ENCODE measurements around the gene CACNA2D2. TPM values are rescaled to one million over a fixed set of nuclear protein-coding genes. Genes with fewer than 3 reads are reported as not detected.

CACNA2D2 gene
- total and polyA plus RNA-seq, 2 of the 13 experiments (the other 11 are each of a cell fraction or from before 2014, with no cell fraction given), result not detected

DNA sequence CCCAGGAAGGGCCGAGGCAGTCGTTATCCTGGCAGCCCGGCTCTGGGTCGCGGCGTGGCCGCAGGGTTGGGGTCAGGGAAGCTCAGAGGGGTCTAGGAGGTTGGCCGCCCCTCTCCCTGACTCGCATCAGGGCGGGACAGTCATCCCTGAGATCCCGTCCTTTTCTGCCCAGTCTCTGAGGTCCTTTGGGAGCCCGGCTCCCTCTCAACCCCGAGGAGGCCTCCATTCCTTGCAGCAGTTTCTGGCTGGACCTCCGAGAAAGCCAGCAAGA lies 181.4 kb downstream of the CACNA2D2 start (continued):
- TF ChIP-seq, protein P1, sequence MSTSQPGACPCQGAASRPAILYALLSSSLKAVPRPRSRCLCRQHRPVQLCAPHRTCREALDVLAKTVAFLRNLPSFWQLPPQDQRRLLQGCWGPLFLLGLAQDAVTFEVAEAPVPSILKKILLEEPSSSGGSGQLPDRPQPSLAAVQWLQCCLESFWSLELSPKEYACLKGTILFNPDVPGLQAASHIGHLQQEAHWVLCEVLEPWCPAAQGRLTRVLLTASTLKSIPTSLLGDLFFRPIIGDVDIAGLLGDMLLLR (CRISPR knock-in tag; IDR thresholded peaks at IDR 0.05), result no peak
- peak in 1 of 2 experiments; percentile 74; a peak in 2 of 4 replicates for TF ChIP-seq POLR2A (IDR thresholded peaks at IDR 0.05; ENCODE audit: insufficient read depth in 1 of 2, low read depth in 2 of 2, low read length in 2 of 2)
- TF ChIP-seq RFX1 (IDR thresholded peaks at IDR 0.05), result no peak
- no peak for TF ChIP-seq REL (CRISPR knock-in tag; conservative IDR thresholded peaks at IDR 0.05)
- TF ChIP-seq, protein P2, sequence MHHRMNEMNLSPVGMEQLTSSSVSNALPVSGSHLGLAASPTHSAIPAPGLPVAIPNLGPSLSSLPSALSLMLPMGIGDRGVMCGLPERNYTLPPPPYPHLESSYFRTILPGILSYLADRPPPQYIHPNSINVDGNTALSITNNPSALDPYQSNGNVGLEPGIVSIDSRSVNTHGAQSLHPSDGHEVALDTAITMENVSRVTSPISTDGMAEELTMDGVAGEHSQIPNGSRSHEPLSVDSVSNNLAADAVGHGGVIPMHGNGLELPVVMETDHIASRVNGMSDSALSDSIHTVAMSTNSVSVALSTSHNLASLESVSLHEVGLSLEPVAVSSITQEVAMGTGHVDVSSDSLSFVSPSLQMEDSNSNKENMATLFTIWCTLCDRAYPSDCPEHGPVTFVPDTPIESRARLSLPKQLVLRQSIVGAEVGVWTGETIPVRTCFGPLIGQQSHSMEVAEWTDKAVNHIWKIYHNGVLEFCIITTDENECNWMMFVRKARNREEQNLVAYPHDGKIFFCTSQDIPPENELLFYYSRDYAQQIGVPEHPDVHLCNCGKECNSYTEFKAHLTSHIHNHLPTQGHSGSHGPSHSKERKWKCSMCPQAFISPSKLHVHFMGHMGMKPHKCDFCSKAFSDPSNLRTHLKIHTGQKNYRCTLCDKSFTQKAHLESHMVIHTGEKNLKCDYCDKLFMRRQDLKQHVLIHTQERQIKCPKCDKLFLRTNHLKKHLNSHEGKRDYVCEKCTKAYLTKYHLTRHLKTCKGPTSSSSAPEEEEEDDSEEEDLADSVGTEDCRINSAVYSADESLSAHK (CRISPR knock-in tag; IDR thresholded peaks at IDR 0.05; ENCODE audit: borderline replicate concordance), result no peak
- TF ChIP-seq XBP1 (CRISPR knock-in tag; IDR thresholded peaks at IDR 0.05), result no peak
- no peak for TF ChIP-seq TEAD3 (CRISPR knock-in tag; optimal IDR thresholded peaks at IDR 0.05; ENCODE audit: borderline replicate concordance)
- TF ChIP-seq NPAS2 (CRISPR knock-in tag; IDR thresholded peaks at IDR 0.05; ENCODE audit: borderline replicate concordance), result no peak
- TF ChIP-seq ZNF230 (CRISPR knock-in tag; IDR thresholded peaks at IDR 0.05), result no peak
- TF ChIP-seq, protein P3, sequence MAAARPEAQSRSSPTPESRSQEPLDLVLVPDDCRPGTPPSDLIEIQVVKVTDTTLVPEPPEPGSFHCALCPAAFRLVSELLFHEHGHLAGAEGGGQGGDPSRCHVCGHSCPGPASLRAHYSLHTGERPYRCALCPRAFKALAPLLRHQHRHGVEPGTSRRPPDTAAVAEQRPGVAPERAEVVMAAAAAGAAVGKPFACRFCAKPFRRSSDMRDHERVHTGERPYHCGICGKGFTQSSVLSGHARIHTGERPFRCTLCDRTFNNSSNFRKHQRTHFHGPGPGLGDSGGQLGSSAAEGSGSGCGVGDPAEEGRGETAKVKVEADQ (CRISPR knock-in tag; IDR thresholded peaks at IDR 0.05; ENCODE audit: borderline replicate concordance), result no peak
- TF ChIP-seq ZFP82 (CRISPR knock-in tag; IDR thresholded peaks at IDR 0.05; ENCODE audit: borderline replicate concordance), result no peak
- TF ChIP-seq, protein P4, sequence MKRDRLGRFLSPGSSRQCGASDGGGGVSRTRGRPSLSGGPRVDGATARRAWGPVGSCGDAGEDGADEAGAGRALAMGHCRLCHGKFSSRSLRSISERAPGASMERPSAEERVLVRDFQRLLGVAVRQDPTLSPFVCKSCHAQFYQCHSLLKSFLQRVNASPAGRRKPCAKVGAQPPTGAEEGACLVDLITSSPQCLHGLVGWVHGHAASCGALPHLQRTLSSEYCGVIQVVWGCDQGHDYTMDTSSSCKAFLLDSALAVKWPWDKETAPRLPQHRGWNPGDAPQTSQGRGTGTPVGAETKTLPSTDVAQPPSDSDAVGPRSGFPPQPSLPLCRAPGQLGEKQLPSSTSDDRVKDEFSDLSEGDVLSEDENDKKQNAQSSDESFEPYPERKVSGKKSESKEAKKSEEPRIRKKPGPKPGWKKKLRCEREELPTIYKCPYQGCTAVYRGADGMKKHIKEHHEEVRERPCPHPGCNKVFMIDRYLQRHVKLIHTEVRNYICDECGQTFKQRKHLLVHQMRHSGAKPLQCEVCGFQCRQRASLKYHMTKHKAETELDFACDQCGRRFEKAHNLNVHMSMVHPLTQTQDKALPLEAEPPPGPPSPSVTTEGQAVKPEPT (CRISPR knock-in tag; IDR thresholded peaks at IDR 0.05; ENCODE audit: low read depth), result no peak
- TF ChIP-seq RFX3 (CRISPR knock-in tag; IDR thresholded peaks at IDR 0.05), result no peak
- TF ChIP-seq PLRG1 (conservative IDR thresholded peaks at IDR 0.05), result no peak
- TF ChIP-seq ZFX (CRISPR knock-in tag; IDR thresholded peaks at IDR 0.05; ENCODE audit: low read depth), result no peak; the same call in 1 of the 2 replicates
- TF ChIP-seq ZNF33B (CRISPR knock-in tag; IDR thresholded peaks at IDR 0.05), result no peak
- TF ChIP-seq RBM39 (IDR thresholded peaks at IDR 0.05; ENCODE audit: low read depth, low read length, poor library complexity, severe bottlenecking), result no peak
- no peak for TF ChIP-seq MXI1 (IDR thresholded peaks at IDR 0.05; ENCODE audit: borderline replicate concordance, low read depth, low read length)
- TF ChIP-seq, protein P5, sequence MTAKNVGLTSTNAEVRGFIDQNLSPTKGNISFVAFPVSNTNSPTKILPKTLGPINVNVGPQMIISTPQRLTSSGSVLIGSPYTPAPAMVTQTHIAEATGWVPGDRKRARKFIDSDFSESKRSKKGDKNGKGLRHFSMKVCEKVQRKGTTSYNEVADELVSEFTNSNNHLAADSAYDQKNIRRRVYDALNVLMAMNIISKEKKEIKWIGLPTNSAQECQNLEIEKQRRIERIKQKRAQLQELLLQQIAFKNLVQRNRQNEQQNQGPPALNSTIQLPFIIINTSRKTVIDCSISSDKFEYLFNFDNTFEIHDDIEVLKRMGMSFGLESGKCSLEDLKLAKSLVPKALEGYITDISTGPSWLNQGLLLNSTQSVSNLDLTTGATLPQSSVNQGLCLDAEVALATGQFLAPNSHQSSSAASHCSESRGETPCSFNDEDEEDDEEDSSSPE (CRISPR knock-in tag; IDR thresholded peaks at IDR 0.05), result no peak
- TF ChIP-seq ZNF296 (CRISPR knock-in tag; conservative IDR thresholded peaks at IDR 0.05), result no peak
- TF ChIP-seq, protein P6, sequence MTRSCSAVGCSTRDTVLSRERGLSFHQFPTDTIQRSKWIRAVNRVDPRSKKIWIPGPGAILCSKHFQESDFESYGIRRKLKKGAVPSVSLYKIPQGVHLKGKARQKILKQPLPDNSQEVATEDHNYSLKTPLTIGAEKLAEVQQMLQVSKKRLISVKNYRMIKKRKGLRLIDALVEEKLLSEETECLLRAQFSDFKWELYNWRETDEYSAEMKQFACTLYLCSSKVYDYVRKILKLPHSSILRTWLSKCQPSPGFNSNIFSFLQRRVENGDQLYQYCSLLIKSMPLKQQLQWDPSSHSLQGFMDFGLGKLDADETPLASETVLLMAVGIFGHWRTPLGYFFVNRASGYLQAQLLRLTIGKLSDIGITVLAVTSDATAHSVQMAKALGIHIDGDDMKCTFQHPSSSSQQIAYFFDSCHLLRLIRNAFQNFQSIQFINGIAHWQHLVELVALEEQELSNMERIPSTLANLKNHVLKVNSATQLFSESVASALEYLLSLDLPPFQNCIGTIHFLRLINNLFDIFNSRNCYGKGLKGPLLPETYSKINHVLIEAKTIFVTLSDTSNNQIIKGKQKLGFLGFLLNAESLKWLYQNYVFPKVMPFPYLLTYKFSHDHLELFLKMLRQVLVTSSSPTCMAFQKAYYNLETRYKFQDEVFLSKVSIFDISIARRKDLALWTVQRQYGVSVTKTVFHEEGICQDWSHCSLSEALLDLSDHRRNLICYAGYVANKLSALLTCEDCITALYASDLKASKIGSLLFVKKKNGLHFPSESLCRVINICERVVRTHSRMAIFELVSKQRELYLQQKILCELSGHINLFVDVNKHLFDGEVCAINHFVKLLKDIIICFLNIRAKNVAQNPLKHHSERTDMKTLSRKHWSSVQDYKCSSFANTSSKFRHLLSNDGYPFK (CRISPR knock-in tag; IDR thresholded peaks at IDR 0.05; ENCODE audit: borderline replicate concordance), result no peak
- no peak for TF ChIP-seq MAZ (IDR thresholded peaks at IDR 0.05; ENCODE audit: borderline replicate concordance, low read depth, low read length)
- peak; percentile 48 for TF ChIP-seq MAZ (CRISPR knock-in tag; IDR thresholded peaks at IDR 0.05; ENCODE audit: low read depth)

All from HepG2 (cell line).